ENCODE results near the gene COG1. TPM values are rescaled to one million over a fixed set of nuclear protein-coding genes. Genes with fewer than 3 reads are reported as not detected.

COG1 gene
- total RNA-seq, 1 experiment from 2014 or later = 41.2 TPM

GRCh38 chr17:73248532-73248931 lies 55.7 kb downstream of the COG1 start:
- in situ Hi-C loops (cut with HindIII; ENCODE audit: low pct_unique_long_range_greater_than_20kb, low sequenced_read_pairs) = no loop called here
- BruUV-seq (replicated peaks) = no TSS peak
- CTCF ChIA-PET = interaction anchor here (0.6 to 0.7 kb wide), 2 partner anchors 62 to 205 kb away, joined by 4 to 5 read pairs; no protein-coding TSS in a partner anchor

GRCh38 chr17:73249700-73250099 lies 56.8 kb downstream of the COG1 start:
- in situ Hi-C loops (cut with HindIII; ENCODE audit: low pct_unique_long_range_greater_than_20kb, low sequenced_read_pairs) = no loop called here
- Histone ChIP-seq H3K27me3 (ENCODE audit: control insufficient read depth, insufficient read depth, low read length) (no peaks in the 10 kb centered on the region), H3K27ac (ENCODE audit: low read length) (no peak overlapping the region), H3K9me3 (ENCODE audit: control insufficient read depth, insufficient read depth, low read depth, low read length) (no peaks in the 10 kb centered on the region), H3K4me1 (ENCODE audit: control insufficient read depth, insufficient read depth, low read length) (no peaks in the 10 kb centered on the region), H3K36me3 (ENCODE audit: control insufficient read depth, insufficient read depth, low read length) (peaks cover 11% of the 10 kb centered on the region), H3K4me3 (ENCODE audit: low read depth in 2 of 2, low read length in 2 of 2) (no peak overlapping the region)
- ChIA-PET CTCF (interaction anchor here (0.5 to 1.1 kb wide), 3 partner anchors 48 to 758 kb away, joined by 3 to 7 read pairs (median 5); no protein-coding TSS in a partner anchor), POLR2A (no interaction called here)
- TF ChIP-seq SIN3A (IDR thresholded peaks at IDR 0.05; ENCODE audit: borderline replicate concordance, insufficient read depth, low read depth, low read length) (no peak), TCF7L2 (IDR thresholded peaks at IDR 0.05; ENCODE audit: low read depth, low read length) (no peak), POLR2AphosphoS5 (IDR thresholded peaks at IDR 0.05; ENCODE audit: low read depth, low read length) (no peak)
- TF ChIP-seq, protein P1, sequence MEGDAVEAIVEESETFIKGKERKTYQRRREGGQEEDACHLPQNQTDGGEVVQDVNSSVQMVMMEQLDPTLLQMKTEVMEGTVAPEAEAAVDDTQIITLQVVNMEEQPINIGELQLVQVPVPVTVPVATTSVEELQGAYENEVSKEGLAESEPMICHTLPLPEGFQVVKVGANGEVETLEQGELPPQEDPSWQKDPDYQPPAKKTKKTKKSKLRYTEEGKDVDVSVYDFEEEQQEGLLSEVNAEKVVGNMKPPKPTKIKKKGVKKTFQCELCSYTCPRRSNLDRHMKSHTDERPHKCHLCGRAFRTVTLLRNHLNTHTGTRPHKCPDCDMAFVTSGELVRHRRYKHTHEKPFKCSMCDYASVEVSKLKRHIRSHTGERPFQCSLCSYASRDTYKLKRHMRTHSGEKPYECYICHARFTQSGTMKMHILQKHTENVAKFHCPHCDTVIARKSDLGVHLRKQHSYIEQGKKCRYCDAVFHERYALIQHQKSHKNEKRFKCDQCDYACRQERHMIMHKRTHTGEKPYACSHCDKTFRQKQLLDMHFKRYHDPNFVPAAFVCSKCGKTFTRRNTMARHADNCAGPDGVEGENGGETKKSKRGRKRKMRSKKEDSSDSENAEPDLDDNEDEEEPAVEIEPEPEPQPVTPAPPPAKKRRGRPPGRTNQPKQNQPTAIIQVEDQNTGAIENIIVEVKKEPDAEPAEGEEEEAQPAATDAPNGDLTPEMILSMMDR (IDR thresholded peaks at IDR 0.05) = no peak
- TF ChIP-seq, protein P2, sequence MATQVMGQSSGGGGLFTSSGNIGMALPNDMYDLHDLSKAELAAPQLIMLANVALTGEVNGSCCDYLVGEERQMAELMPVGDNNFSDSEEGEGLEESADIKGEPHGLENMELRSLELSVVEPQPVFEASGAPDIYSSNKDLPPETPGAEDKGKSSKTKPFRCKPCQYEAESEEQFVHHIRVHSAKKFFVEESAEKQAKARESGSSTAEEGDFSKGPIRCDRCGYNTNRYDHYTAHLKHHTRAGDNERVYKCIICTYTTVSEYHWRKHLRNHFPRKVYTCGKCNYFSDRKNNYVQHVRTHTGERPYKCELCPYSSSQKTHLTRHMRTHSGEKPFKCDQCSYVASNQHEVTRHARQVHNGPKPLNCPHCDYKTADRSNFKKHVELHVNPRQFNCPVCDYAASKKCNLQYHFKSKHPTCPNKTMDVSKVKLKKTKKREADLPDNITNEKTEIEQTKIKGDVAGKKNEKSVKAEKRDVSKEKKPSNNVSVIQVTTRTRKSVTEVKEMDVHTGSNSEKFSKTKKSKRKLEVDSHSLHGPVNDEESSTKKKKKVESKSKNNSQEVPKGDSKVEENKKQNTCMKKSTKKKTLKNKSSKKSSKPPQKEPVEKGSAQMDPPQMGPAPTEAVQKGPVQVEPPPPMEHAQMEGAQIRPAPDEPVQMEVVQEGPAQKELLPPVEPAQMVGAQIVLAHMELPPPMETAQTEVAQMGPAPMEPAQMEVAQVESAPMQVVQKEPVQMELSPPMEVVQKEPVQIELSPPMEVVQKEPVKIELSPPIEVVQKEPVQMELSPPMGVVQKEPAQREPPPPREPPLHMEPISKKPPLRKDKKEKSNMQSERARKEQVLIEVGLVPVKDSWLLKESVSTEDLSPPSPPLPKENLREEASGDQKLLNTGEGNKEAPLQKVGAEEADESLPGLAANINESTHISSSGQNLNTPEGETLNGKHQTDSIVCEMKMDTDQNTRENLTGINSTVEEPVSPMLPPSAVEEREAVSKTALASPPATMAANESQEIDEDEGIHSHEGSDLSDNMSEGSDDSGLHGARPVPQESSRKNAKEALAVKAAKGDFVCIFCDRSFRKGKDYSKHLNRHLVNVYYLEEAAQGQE (IDR thresholded peaks at IDR 0.05; ENCODE audit: insufficient read depth in 1 of 2, low read depth in 2 of 2, low read length in 1 of 2) = no peak
- BruUV-seq (replicated peaks) = no TSS peak
- DNase-seq (ENCODE audit: low read depth, low spot score) = no peak
- no peak for ATAC-seq
- intact Hi-C loops (cut with micrococcal nuclease; ENCODE audit: unreplicated experiment) = no loop called here

More at GRCh38 chr17:73248532-73248931, 55.7 kb downstream of the COG1 start:
- intact Hi-C loops (cut with micrococcal nuclease; ENCODE audit: unreplicated experiment) = no loop called here
- Histone ChIP-seq H3K36me3 (ENCODE audit: control insufficient read depth, insufficient read depth, low read length) (peaks cover 14% of the 10 kb centered on the region), H3K27ac (ENCODE audit: low read length) (no peak overlapping the region), H3K4me3 (ENCODE audit: low read depth in 2 of 2, low read length in 2 of 2) (no peak overlapping the region), H3K4me1 (ENCODE audit: control insufficient read depth, insufficient read depth, low read length) (no peaks in the 10 kb centered on the region), H3K9me3 (ENCODE audit: control insufficient read depth, insufficient read depth, low read depth, low read length) (no peaks in the 10 kb centered on the region), H3K27me3 (ENCODE audit: control insufficient read depth, insufficient read depth, low read length) (no peaks in the 10 kb centered on the region)
- DNase-seq (ENCODE audit: low read depth, low spot score) (no peak), ATAC-seq (no peak)
- TF ChIP-seq, protein P2 (IDR thresholded peaks at IDR 0.05; ENCODE audit: insufficient read depth in 1 of 2, low read depth in 2 of 2, low read length in 1 of 2) = no peak
- TF ChIP-seq POLR2AphosphoS5 (IDR thresholded peaks at IDR 0.05; ENCODE audit: low read depth, low read length) (no peak), TCF7L2 (IDR thresholded peaks at IDR 0.05; ENCODE audit: low read depth, low read length) (no peak)
- POLR2A ChIA-PET = interaction anchor here (0.6 kb wide), 1 partner anchor 14 kb away, joined by 3 read pairs; no protein-coding TSS in a partner anchor

All from Panc1 (cell line).